HG02642 (cell line): ENCODE data around the gene OR6B1.
"Not testable (repeated sequence)": the region's sequence is repeated elsewhere in the genome, so short reads cannot be mapped to it uniquely, and the experiment has no call there.

Experiments
- ATAC-seq: cut with Tn5 transposase; IDR thresholded peaks from one replicate; pipeline ENCODE4 v1.9.1; 2021; ENCODE audit warnings: mild to moderate bottlenecking; ENCODE audit not compliant: unreplicated experiment, poor library complexity

The OR6B1 gene

GRCh38 chr7:144001543-144001942 lies 1.4 kb downstream of the OR6B1 start:
- ATAC-seq: no peak

- ATAC-seq: no peak
Measured at GRCh38 chr7:144004703-144005102, 4.6 kb downstream of the OR6B1 start.

- no peak for ATAC-seq
Measured at GRCh38 chr7:144006029-144006691, 6.0 kb downstream of the OR6B1 start.

- no peak for ATAC-seq
Measured at GRCh38 chr7:144006692-144007042, 6.5 kb downstream of the OR6B1 start.

- no peak for ATAC-seq
Measured at GRCh38 chr7:144009361-144009760, 9.2 kb downstream of the OR6B1 start.

GRCh38 chr7:144010061-144010460 lies 9.9 kb downstream of the OR6B1 start:
- ATAC-seq: not testable (repeated sequence)

GRCh38 chr7:144010821-144011220 lies 10.7 kb downstream of the OR6B1 start:
- not testable (repeated sequence) for ATAC-seq

GRCh38 chr7:144011458-144012230 lies 11.5 kb downstream of the OR6B1 start:
- ATAC-seq: no peak

- no peak for ATAC-seq
Measured at GRCh38 chr7:144018065-144018464, 17.9 kb downstream of the OR6B1 start.

GRCh38 chr7:144019457-144019856 lies 19.3 kb downstream of the OR6B1 start:
- no peak for ATAC-seq

GRCh38 chr7:144020340-144020739 lies 20.2 kb downstream of the OR6B1 start:
- no peak for ATAC-seq

GRCh38 chr7:144022169-144022568 lies 22.0 kb downstream of the OR6B1 start:
- no peak for ATAC-seq

- no peak for ATAC-seq
Measured at GRCh38 chr7:144023171-144023827, 23.2 kb downstream of the OR6B1 start.

- ATAC-seq: no peak
Measured at GRCh38 chr7:144024213-144024612, 24.1 kb downstream of the OR6B1 start.

GRCh38 chr7:144026203-144026883 lies 26.2 kb downstream of the OR6B1 start:
- ATAC-seq: no peak

- no peak for ATAC-seq
Measured at GRCh38 chr7:144027070-144027469, 26.9 kb downstream of the OR6B1 start.

GRCh38 chr7:144027974-144028373 lies 27.9 kb downstream of the OR6B1 start:
- no peak for ATAC-seq

- no peak for ATAC-seq
Measured at GRCh38 chr7:144028547-144028946, 28.4 kb downstream of the OR6B1 start.

GRCh38 chr7:144032516-144032915 lies 32.4 kb downstream of the OR6B1 start:
- ATAC-seq: no peak

- no peak for ATAC-seq
Measured at GRCh38 chr7:144032985-144033709, 33.0 kb downstream of the OR6B1 start.
